ENCODE results near the gene IL9R.
"Not testable (repeated sequence)": the region's sequence is repeated elsewhere in the genome, so short reads cannot be mapped to it uniquely, and the experiment has no call there.

The IL9R gene

GRCh38 chrX:155998761-155999510, 1.4 kb downstream of the IL9R start:
- DNase-seq = no peak

GRCh38 chrX:155999751-156000150, 2.3 kb downstream of the IL9R start:
- not testable (repeated sequence) for DNase-seq

GRCh38 chrX:156000361-156000926, 2.9 kb downstream of the IL9R start:
- no peak for DNase-seq

- no peak for DNase-seq
Observed at GRCh38 chrX:156001001-156001666, 3.6 kb downstream of the IL9R start.

GRCh38 chrX:156001667-156002021, 4.1 kb downstream of the IL9R start:
- DNase-seq = no peak

- no peak for DNase-seq
Observed at GRCh38 chrX:156002507-156002906, 5.0 kb downstream of the IL9R start.

- no peak for DNase-seq
Observed at GRCh38 chrX:156003486-156004185, 6.1 kb downstream of the IL9R start.

GRCh38 chrX:156004256-156004655, 6.8 kb downstream of the IL9R start:
- no peak for DNase-seq

GRCh38 chrX:156004740-156005139, 7.2 kb downstream of the IL9R start:
- DNase-seq = no peak

- no peak for DNase-seq
Observed at GRCh38 chrX:156005144-156005543, 7.6 kb downstream of the IL9R start.

GRCh38 chrX:156006468-156006867, 9.0 kb downstream of the IL9R start:
- not testable (repeated sequence) for DNase-seq

- not testable (repeated sequence) for DNase-seq
Observed at GRCh38 chrX:156008379-156008778, 10.9 kb downstream of the IL9R start.

GRCh38 chrX:156008915-156009314, 11.4 kb downstream of the IL9R start:
- no peak for DNase-seq

GRCh38 chrX:156009691-156010090, 12.2 kb downstream of the IL9R start:
- not testable (repeated sequence) for DNase-seq

- DNase-seq = not testable (repeated sequence)
Observed at GRCh38 chrX:156013286-156013953, 15.9 kb downstream of the IL9R start.

GRCh38 chrX:156019846-156020245, 22.4 kb downstream of the IL9R start:
- DNase-seq = not testable (repeated sequence)

- DNase-seq = not testable (repeated sequence)
Observed at GRCh38 chrX:156023002-156023401, 25.5 kb downstream of the IL9R start.

GRCh38 chrX:156024949-156025492, 27.5 kb downstream of the IL9R start:
- DNase-seq = not testable (repeated sequence)

GRCh38 chrX:156028653-156029237, 31.2 kb downstream of the IL9R start:
- not testable (repeated sequence) for DNase-seq

GRCh38 chrX:156029296-156029695, 31.8 kb downstream of the IL9R start:
- DNase-seq = peak; percentile 12

- not testable (repeated sequence) for DNase-seq
Observed at GRCh38 chrX:156029707-156030442, 32.4 kb downstream of the IL9R start.
